GM18519 (cell line): Measurements from ENCODE around the gene ARHGEF28.

ENCODE experiments used
- ATAC-seq: cut with Tn5 transposase; IDR thresholded peaks from one replicate; pipeline ENCODE4 v1.9.1; 2021; ENCODE audit warnings: mild to moderate bottlenecking, moderate library complexity; ENCODE audit not compliant: unreplicated experiment, low FRiP score

ARHGEF28 gene

GRCh38 chr5:73838901-73839300, 212.9 kb downstream of the ARHGEF28 start:
- no peak for ATAC-seq

GRCh38 chr5:73841641-73842040, 215.6 kb downstream of the ARHGEF28 start:
- no peak for ATAC-seq

- ATAC-seq, result no peak
Measured at GRCh38 chr5:73844165-73844564, 218.2 kb downstream of the ARHGEF28 start.

- ATAC-seq, result no peak
Measured at GRCh38 chr5:73851471-73852181, 225.6 kb downstream of the ARHGEF28 start.

- no peak for ATAC-seq
Measured at GRCh38 chr5:73853091-73853490, 227.1 kb downstream of the ARHGEF28 start.

GRCh38 chr5:73856997-73857396, 231.0 kb downstream of the ARHGEF28 start:
- no peak for ATAC-seq

- ATAC-seq, result no peak
Measured at GRCh38 chr5:73857446-73857845, 231.4 kb downstream of the ARHGEF28 start.

GRCh38 chr5:73858054-73858453, 232.1 kb downstream of the ARHGEF28 start:
- no peak for ATAC-seq

- ATAC-seq, result no peak
Measured at GRCh38 chr5:73858776-73859175, 232.8 kb downstream of the ARHGEF28 start.

- no peak for ATAC-seq
Measured at GRCh38 chr5:73859696-73860095, 233.7 kb downstream of the ARHGEF28 start.

- no peak for ATAC-seq
Measured at GRCh38 chr5:73861313-73861988, 235.5 kb downstream of the ARHGEF28 start.

GRCh38 chr5:73862796-73863195, 236.8 kb downstream of the ARHGEF28 start:
- no peak for ATAC-seq

- no peak for ATAC-seq
Measured at GRCh38 chr5:73863876-73864275, 237.9 kb downstream of the ARHGEF28 start.

GRCh38 chr5:73865315-73865714, 239.3 kb downstream of the ARHGEF28 start:
- no peak for ATAC-seq

GRCh38 chr5:73867345-73868335, 241.6 kb downstream of the ARHGEF28 start:
- no peak for ATAC-seq

- ATAC-seq, result no peak
Measured at GRCh38 chr5:73883646-73884045, 257.6 kb downstream of the ARHGEF28 start.

GRCh38 chr5:73887688-73888087, 261.7 kb downstream of the ARHGEF28 start:
- ATAC-seq, result no peak

GRCh38 chr5:73890569-73890968, 264.6 kb downstream of the ARHGEF28 start:
- no peak for ATAC-seq

- ATAC-seq, result no peak
Measured at GRCh38 chr5:73892218-73892617, 266.2 kb downstream of the ARHGEF28 start.

GRCh38 chr5:73892806-73893205, 266.8 kb downstream of the ARHGEF28 start:
- ATAC-seq, result no peak

GRCh38 chr5:73893813-73894212, 267.8 kb downstream of the ARHGEF28 start:
- ATAC-seq, result no peak
